NOMO-1 treated with dmso at 0.1 percent for 144 hours (cell line): ENCODE data around the gene RPS6KA4.

Experiments used
- DNase-seq: peaks from one replicate; lab custom pipeline; 2025; ENCODE audit not compliant: unreplicated experiment; lab: John Stamatoyannopoulos, UW

The RPS6KA4 gene

GRCh38 chr11:64384981-64385944 lies 26.3 kb downstream of the RPS6KA4 start:
- DNase-seq, result peak; percentile 45

GRCh38 chr11:64385945-64386704 lies 27.2 kb downstream of the RPS6KA4 start:
- DNase-seq, result peak; percentile 29

DNA sequence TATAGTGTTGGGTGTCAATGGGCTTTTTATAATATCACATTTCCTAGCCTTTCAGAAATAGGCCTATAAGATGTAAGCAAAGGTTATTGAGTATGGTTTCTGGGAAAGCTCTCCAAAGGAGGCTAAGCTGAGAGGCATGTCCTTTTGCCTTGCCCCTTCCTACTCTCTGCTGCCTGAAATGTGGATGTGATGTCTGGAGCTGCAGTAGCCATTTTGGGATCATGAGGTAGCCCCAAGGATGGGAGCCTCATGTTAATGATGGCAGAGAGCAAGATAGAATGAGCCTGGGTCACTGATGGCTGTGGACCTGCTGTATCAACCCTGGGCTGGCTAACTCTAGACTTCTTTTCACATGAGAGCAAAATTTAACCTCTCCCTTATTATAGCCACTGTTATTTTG lies 29.0 kb downstream of the RPS6KA4 start:
- no peak for DNase-seq

DNA sequence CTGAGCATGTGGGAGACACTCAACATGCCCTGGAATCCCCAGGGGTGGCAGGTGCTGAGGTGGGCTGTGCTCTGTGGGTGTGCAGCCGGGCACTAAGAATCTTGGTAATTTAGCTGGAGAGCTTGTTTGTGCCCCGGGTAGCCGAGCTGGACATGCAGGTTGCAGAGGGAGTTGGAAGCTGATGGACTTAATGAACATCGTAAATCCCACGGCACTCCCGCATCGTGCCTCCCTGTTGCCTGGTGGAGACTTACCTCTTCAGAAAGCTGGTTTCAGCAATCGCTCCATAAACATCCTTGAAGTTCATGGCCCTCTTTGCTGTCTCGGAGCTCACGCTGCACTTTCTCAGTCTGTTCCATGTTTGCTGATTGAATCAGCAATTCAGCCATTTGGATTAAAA lies 29.9 kb downstream of the RPS6KA4 start:
- DNase-seq, result no peak

- no peak for DNase-seq
Observed at GRCh38 chr11:64389851-64390250, 30.9 kb downstream of the RPS6KA4 start.

DNA sequence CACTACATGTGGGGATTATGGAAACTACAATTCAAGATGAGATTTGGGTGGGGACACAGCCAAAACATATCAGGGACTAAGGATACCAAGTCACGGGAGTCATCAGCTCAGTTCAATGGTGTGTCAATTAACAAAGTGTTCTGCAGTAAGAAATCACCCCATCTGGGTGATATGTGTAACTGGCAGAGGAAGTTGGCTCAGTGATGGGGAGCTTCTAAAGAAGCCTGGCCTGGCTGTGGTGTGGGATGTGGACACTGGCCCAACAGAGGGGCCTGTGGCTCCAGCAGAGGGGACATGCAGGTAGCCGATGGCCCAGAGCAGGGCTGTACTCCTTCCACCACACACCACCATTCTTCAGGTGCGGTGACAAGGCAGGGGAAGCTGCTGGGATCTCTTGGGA lies 31.6 kb downstream of the RPS6KA4 start:
- DNase-seq, result no peak

DNA sequence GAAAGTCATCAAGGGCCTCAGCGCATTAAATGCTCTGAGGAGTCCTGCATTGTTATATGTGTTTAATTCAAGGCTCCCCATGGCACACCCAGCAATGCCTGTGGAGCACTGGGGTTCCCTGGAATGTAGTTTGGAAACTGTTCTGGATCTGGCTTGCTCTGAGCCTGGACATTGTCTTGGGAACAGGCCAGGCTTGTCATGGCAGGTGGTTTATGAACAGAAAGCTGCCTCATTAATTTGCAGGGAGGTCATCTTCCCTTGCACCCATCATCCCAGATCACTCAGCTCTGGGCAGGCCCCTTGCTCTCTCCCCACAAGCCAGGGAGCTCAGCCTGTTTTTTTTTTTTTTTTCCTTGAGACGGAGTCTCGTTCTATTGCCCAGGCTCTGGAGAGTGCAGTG lies 32.9 kb downstream of the RPS6KA4 start:
- DNase-seq, result no peak

- peak; percentile 39 for DNase-seq
Observed at GRCh38 chr11:64395545-64396078, 36.6 kb downstream of the RPS6KA4 start.

GRCh38 chr11:64396079-64396591 lies 37.2 kb downstream of the RPS6KA4 start:
- DNase-seq, result peak; percentile 39

DNA sequence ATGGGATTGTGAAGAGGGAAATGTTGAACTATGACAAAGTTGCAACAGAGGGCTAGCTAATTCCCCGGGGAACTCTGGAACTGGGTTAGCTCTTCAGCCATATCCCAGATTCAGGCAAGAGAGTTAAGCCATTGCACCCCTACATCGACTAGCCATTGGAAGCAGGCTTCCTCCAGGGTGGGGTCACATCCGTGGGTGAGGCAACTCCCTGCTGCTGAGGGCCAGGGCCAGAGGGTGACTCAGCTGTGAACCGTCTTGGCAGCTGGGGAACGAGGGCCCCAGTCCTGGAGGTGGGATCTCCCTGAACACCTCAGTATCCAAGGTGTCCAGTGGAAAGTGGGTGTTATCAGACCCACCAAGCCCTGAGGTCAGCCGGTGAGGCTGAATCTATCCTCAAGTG lies 41.1 kb downstream of the RPS6KA4 start:
- DNase-seq, result peak; percentile 17

DNA sequence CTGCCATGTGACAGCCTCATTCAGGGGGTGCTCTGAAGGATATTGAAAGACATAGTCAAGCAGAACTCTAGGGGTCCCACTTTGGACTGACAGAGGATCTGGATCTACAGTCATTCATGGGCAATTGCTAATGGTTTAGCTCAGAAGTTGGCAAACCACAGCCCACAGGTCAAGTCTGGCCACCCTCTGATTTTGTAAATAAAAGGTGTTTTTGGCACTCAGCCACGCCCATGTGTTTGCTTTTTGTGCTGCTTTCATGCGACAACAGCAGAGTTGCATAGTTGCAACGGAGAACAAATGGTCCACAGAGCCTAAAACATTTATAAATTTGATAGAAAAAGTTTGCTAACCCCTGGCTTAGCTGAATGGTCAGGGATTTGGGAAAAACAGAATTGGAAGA lies 41.7 kb downstream of the RPS6KA4 start:
- no peak for DNase-seq

DNA sequence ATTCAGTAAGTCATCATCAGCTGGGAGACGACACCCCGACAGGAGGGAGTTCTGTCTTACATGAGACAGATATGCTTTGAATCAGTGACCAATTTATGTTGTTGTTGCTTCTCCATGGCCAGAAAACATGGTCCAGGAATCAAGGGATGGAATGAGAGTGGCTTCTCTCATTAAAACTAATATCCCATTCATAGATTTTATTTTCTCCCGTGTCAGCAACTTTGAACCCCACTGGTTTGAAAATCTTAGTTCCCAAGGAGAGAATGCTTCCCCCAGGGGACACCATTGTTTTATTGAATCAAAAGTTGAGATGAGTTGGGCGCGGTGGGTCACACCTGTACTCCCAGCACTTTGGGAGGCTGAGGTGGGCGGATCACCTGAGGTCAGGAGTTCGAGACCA lies 42.8 kb downstream of the RPS6KA4 start:
- no peak for DNase-seq

DNA sequence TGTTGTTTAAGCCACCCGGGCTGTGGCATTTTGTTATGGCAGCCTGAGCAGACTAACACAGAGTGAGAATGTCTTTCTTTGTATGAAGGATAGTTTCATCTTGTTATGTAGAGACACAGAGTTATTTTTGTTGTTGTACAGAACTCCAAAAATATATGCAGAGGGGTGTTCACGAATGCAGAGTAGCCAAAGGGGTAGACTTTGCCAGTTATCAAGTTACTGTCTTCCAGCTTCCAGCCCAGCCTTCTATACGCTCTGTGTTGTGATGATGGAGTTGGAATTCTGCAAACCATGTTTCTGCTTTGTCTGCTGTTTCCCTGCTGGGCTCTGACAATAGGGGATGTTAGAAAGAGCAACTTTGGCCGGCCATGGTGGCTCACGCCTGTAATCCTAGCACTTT lies 44.1 kb downstream of the RPS6KA4 start:
- no peak for DNase-seq

DNA sequence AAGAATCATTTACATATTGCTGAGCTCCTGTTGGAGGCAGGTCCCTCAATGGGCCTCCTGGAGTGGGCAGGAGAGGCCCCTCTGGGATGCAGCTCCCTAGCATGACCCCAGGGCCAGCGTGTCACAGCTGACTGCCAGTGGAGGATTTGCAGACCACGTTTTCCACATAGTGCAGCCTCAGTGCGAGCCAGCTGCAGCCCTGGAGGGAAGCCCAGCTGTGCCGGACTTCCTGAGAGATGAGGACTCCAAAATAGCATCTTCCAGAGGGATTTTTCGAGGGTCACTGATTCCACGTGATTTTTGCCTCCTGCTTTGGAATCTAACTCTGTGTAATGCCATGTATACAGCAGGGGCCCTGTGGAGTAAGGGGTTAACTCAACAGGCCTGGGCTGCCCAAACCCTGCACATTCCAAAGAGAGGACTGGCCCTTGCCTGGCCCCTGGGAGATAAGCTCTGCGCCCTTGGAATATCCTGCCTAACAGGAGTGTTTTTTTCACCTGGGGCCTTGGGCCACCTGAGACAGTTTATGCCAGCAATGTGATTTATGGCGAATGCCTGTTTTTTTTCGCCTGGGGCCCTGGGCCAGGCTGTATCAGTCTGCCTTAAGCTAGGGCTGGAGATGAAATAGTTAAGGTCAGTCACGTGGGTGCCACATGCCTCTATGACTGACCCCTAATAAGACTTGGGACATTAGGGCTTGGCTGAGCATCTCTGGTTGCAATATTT lies 47.4 kb downstream of the RPS6KA4 start:
- DNase-seq, result no peak

GRCh38 chr11:64407221-64407620 lies 48.3 kb downstream of the RPS6KA4 start:
- no peak for DNase-seq

GRCh38 chr11:64407630-64408029 lies 48.7 kb downstream of the RPS6KA4 start:
- no peak for DNase-seq

- no peak for DNase-seq
Observed at GRCh38 chr11:64409278-64409677, 50.3 kb downstream of the RPS6KA4 start.

GRCh38 chr11:64409707-64410403 lies 50.9 kb downstream of the RPS6KA4 start:
- peak; percentile 12 for DNase-seq

GRCh38 chr11:64410404-64410734 lies 51.4 kb downstream of the RPS6KA4 start:
- DNase-seq, result no peak

DNA sequence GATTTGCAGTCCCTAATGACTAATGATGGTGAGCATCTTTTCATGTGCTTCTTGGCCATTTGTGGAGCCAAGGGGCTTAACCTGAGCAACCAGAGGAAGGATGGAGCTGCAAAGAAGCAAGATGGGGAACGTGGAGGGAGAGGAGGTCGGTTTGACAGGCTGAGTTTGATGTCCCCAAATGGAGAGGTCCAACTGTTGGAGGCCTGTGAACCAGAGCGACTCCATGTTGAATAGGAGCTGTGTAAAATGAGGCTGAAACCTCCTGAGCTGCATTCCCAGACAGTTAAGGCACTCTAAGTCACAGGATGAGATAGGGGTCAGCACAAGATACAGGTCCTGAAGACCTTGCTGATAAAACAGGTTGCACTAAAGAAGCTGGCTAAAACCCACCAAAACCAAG lies 54.5 kb downstream of the RPS6KA4 start:
- no peak for DNase-seq
